H1 (cell line): ENCODE results near the gene PCDHB8.

Experiments used
- CREB1 ChIP-seq: IDR thresholded peaks from 2 replicates; pipeline ENCODE4 v1.6.1; 2012; ENCODE audit warnings: inconsistent platforms
- EP300 ChIP-seq, 2 experiments: IDR thresholded peaks; 1 replicate in 1 of 2; 2 replicates in 1 of 2; pipeline ENCODE4 v1.6.1; 2011 to 2012; ENCODE audit warnings: low read depth in 2 of 2, low read length in 2 of 2, mild to moderate bottlenecking in 2 of 2, borderline replicate concordance in 1 of 2, inconsistent platforms in 1 of 2, moderate library complexity in 1 of 2
- GABPA ChIP-seq: IDR thresholded peaks from 2 replicates; pipeline ENCODE4 v1.6.1; 2011; ENCODE audit warnings: mild to moderate bottlenecking, low read length, moderate library complexity, borderline replicate concordance; ENCODE audit not compliant: insufficient read depth
- POLR2AphosphoS5 ChIP-seq: IDR thresholded peaks from 2 replicates; pipeline ENCODE4 v1.6.1; 2011; ENCODE audit warnings: low read depth, low read length
- SIX5 ChIP-seq: IDR thresholded peaks from 2 replicates; pipeline ENCODE4 v1.6.1; 2011; ENCODE audit warnings: mild to moderate bottlenecking, low read depth, low read length
- YY1 ChIP-seq: IDR thresholded peaks from 2 replicates; pipeline ENCODE4 v1.6.1; 2011; ENCODE audit warnings: low read depth, mild to moderate bottlenecking, low read length
- ZNF274 ChIP-seq: IDR thresholded peaks from 2 replicates; pipeline ENCODE4 v1.7.0; 2012; ENCODE audit warnings: low read length, borderline replicate concordance; ENCODE audit errors: extremely low read depth

- no peak for TF ChIP-seq ZNF274
- no peak for TF ChIP-seq POLR2AphosphoS5
- no peak for TF ChIP-seq EP300 (IDR thresholded peaks at IDR 0.05; ENCODE audit: borderline replicate concordance in 1 of 2, low read depth in 2 of 2, low read length in 2 of 2)
- TF ChIP-seq YY1: no peak
- no peak for TF ChIP-seq CREB1
- no peak for TF ChIP-seq GABPA
- no peak for TF ChIP-seq SIX5
These were observed 27.2 kb upstream of the PCDHB8 start for GRCh38 chr5:141150224-141150992.
